GM21786 (cell line): ENCODE data around the gene MED12L.

ENCODE experiments used
- ATAC-seq: cut with Tn5 transposase; IDR thresholded peaks from one replicate; pipeline ENCODE4 v1.9.1; 2021; ENCODE audit not compliant: unreplicated experiment

The MED12L gene

DNA sequence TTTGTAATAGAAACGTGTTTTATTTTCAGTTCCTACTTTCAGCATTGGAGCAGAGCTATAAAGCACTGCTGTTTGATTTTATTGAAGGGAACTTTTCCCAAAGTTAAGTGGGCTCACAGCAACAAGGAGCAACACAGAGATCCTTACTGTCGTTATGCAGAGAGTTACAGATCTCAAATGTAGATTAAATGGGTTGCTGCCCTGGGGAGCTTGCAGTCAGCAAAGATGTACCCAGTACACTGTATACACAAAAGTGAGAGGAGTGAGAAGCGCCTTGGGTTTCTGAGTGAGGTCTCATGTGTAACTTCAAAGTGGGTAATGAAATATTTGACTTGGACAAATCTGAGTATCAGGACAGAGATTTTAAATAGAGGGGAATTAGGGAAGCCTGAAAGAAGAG lies 47.7 kb downstream of the MED12L start:
- no peak for ATAC-seq

DNA sequence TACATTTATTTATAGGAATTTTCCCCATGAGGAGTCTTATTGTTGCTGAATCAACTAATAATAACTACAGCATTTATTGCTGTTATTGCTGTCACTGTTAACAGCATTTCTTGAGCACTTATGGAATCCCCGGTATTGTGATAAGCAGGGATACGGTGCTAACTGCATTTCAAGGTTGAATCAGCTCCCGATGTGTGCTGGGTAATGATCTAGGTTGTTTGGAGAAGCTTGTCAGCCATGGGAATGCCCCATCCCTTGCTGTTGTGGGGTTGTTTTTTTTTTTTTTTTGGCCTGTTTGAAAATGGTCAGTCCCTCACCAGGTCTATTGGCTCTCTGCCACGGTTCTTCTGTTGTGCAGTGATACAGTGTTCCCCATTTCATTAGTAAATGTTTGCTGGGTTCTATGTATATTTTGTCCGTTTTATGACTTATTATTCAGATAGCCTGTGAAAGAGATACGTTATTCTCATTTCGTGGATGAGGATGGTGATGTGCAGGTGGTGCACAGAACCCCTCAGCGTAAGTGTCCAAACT lies 48.5 kb downstream of the MED12L start:
- no peak for ATAC-seq

DNA sequence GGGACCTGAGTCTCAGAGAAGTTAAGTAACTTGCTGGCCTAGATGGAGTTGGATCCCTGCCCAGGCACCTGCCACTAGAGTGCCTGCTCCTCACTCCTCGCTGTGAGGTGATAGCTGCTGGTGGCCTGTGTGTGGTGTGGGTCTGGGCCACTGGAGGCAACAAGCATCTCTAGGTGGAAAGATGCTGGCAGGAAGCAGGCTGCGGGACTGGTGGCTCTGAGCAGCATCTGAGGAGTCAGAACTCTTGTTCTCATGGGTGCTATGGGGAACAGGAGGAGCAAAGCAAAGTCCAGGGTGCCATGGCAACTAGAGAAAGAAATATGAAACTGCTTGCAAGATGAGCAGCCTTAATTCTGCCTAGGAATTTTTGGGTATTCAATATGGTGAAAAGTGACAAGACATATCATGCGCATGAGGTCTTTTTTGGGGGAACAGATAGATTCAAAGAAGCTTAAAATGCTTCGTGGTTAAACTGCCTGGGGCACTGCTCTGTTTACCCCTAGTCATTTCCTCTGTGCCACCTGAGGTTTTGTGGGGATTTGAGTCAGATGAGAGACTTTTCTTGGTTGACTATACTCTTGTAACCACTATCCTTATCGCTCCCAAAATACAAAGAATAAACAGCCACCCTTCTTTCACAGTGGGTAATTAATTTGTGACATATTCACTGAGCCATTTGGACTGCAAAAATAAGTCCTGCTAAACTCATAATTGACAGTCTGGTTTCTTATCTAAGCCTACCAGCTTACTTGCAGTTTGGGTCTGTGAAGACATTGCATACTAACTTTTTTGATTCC lies 50.3 kb downstream of the MED12L start:
- ATAC-seq, result peak; percentile 55

DNA sequence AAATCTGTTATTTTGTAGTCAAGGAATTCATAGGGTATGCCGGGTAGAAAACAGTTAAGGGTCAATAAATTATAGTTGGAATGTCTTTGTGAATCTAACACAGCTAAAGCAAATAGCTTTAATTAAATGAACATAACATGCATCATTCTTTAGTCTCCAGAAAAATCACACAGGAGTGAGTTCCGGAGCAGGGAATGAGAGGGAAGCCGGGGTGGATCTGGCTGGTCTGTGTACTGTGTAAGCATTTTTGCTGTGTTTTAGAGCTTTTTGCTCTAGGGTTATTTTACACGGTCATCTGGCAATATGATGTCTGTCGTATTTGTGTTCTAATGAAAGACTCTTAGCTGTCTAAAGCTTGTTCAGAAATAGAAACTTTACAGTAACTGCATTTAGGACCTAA lies 57.5 kb downstream of the MED12L start:
- ATAC-seq, result no peak

DNA sequence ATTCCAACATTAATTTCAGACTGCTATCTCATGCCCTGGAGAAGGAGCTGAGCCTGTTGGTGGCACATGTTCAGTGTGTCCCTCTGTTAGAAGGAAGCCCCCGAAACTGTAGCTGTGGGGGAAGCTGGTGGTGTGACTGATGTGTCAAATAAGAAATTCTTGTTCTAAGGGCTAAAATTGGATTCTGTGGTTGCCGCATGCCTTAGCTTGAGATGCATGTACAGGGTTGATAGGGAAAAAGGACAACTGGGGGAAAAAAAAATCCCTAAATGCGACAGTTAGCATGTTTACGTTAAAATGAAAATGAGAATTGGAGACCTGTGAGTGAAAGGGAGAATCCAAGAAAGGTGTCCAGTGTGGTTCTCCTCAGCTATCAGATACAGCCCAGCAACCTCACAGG lies 58.6 kb downstream of the MED12L start:
- ATAC-seq, result no peak

DNA sequence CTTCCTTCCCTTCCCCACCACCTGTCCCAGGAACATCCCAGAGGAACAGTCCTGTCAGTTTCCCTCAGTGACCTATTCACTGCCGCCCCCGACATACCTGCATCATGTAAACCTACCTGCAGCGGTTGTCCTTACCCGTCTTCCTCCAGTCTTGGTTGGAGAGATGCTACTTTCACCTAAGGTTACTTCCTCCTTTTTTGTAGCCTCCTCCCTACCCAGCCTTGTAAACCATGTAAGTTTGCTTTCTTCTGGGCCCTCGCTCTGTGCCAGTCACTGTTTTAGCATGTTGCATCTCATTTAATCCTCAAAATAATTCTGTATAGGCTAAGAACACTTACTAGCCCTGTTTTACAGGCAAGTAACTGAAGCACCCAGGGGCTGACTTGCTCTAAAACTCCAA lies 59.3 kb downstream of the MED12L start:
- no peak for ATAC-seq

DNA sequence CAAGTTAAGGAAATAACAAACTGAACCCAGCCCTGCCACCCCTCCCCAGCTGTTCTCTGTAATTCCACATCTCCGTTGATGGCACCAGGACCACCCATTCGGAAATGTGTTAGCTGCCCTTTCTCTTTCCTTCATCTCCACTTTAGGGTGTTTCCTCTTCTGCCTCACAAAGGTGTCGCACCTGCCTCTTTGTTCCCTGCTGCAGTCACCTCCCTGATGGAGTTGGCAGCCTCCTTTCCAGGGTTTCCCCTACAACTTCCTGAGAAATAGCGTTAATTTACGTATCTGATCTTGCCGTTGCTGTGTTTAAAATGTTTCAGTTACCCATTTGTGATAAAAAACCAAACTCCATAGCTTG lies 60.2 kb downstream of the MED12L start:
- no peak for ATAC-seq

DNA sequence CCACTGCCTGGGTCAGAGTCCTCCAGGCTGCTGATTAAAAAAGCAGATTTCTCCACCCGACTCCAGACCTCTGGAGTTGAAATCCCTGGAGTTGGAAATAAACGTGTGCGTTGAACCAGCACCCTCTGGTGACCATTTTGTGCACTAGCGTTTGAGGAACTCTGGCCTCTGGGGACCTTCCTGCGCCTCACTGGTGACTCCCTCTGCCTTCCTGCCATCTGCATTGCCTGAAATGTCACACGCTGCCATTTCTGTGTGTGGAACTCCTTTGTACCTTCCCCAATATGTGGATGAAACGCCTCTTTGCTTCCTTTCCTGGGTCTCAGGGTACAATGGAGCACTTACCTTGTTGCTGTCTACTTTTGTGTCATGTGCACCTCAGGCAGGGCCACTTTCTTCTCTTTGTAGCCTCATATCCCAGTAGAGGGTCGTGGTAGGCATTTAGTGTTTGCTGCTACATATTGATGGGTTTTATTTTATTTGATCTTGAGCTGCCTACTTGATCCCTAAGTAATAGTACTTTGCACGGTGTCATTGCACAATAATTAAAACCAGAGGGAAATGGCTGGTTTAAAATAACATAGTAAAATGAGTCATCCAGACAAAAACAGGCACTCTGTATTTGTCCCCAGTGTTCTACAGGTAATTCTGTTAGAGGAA lies 60.7 kb downstream of the MED12L start:
- ATAC-seq, result peak; percentile 91

DNA sequence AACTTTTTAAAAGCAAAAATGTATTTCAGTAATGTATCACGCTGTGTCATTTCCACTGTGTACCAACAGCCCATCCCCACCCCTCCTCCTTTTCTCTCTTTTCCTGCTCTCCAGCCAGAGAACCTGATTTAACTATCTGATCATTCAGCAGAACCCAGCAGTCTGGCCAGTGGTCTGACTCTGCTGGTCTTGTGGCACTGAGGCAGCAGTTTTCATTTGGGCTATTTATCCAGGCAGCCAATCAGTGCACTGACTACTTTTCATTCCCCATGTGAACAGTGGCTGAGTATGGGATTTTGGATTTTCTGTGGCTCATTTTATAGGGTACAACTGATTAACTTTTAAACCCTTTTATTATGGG lies 61.2 kb downstream of the MED12L start:
- ATAC-seq, result no peak

DNA sequence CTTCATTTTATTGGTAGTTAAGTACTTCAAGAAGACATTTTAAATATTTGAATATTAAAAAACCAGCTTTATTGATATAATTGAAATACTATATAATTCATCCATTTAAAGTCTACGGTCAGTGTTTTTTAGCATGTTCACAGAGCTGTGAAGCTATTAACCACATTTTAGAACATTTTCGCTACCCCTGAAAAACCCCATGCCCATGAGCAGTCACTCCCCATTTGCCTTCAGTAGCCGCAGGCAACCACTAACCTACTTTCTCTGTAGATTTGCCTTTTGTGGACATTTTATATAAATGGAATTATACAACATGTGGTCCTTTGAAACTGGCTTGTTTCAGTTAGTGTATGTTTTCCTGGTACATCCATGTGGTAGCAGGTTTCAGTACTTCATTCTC lies 61.8 kb downstream of the MED12L start:
- no peak for ATAC-seq

DNA sequence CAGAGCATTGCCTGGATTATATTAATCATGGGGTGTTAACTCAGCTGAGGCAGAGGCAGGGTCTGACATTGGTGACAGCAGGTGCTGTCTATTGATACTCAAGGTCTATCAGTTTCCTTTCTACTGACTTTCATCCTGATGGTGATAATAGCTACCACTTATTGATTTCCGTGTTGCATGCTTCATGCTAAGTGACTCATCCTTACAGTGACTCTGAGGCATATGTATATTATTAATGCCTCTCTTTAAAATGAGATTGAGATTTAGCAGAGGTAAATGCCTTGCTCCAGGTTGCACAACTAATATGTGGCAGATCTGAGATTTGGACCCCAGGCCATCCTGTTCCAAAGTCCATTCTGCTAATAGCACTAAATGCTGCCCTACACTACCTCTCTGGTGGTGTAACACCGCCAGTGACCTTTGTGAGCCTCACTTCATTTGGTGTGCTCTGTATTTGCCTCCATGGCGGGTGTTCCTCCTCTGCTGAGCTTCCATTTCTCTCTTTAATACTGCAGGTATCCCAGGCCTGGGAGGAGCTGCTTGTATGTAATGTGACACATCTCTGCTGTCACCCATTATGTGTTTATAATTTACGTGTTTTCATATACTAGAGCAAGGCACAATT lies 67.1 kb downstream of the MED12L start:
- no peak for ATAC-seq

DNA sequence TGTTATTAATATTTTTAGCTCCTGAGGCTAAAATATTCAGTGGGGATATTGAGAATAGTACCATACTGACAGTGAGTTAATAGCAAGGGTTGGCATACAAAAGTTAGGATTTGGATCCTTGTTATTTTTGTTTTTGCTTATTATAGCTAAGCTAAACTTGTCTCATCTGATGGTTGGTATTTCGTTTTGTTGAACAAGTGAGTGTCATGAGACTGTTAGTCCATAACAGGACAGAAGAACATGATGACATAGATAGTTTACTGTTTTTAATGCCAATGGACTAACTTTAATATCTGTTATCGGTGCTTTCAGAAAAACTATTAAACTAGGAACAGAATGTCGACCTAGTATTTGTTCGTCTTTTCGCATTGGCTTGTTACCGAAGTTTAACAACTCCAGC lies 69.1 kb downstream of the MED12L start:
- ATAC-seq, result no peak

DNA sequence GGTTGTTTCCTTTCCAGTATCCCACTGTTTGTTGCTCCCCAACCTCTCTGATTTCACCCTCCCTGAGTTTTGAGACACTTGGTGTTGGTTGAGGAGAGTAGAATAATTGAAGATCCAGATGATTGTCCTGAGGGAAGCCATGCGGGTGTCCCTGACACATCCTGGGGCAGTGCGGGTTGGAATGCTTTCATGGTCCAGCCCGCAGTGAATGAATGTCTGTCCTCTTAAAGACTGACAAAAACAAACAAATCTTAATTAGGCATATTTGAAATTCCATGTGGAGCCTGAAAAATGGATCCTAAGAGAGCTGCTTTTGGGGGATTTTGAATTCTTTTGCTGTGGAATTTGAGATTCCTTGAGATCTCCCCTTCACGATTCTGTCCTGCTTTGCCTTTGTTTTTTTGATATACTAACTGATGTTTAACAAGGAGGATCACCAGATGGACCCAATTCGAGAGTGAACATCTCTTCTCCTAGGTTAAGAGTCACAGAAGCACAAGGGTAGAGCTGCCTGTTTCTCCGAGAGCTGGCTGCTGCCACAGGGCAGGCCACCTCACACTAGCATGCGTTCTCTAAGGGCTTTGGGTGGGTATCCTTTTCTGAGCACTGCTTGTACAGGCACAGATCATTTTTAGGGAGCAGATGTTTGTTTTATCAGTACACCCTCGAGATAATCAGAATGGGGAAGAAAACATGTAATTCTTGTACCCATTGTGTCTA lies 70.1 kb downstream of the MED12L start:
- ATAC-seq, result no peak

DNA sequence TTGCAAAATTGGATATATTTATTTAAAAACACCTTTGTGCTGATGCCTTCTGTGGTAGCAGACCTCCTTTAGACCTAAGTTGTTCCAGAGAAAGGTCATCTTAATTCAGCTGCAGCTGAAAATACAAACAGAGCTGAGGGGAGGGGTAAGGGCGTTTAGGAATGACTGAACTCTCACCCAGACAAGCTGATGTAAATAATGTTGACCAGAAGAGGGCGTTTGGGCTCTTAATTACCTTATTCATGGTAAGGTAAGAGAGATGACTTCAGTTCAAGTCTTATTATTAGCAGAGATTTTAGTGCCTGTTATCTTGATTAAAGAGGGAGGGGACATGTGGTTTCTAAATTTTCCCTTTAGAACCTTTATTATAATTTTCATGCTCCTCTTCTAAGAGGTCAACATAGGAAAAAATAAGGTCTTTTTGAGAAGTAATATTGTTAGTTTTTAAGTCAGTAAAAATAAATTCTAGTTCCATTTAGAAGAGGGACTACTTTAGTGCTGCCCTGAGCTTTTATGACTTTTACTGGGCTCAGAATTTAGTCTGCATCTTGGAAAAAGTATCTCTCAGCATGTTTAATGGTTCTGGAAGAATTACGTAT lies 71.3 kb downstream of the MED12L start:
- ATAC-seq, result peak; percentile 85

DNA sequence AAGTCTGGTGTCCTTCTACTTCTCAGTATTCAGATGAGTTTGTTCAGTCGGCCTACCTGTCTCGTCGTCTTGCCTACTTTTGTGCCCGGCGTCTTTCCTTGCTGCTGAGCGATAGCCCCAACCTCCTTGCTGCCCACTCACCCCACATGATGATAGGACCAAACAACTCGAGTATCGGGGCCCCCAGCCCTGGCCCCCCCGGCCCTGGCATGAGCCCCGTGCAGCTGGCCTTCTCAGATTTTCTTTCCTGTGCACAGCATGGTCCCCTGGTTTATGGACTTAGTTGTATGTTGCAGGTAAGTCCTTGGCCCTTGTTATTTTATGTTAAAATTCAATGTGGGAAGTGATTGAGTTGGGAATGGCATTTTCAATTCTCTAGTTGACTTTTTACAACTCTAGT lies 74.3 kb downstream of the MED12L start:
- no peak for ATAC-seq

DNA sequence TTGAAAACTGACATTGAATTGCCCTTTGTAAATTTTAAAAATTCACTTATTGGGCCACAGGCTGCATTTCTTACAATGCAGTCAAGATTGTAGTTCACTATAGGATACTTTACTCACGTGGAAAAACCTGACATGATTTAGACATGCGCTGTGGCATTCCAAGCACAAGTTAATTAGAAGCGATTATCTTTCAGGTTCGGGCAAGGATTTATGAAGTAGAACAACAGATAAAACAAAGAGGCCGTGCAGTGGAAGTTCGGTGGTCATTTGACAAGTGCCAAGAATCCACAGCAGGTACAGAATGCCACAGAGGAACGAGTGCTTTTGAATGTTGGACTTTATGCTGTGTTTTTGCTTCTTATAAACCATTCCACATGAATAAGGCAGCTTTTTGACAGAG lies 79.8 kb downstream of the MED12L start:
- ATAC-seq, result no peak

DNA sequence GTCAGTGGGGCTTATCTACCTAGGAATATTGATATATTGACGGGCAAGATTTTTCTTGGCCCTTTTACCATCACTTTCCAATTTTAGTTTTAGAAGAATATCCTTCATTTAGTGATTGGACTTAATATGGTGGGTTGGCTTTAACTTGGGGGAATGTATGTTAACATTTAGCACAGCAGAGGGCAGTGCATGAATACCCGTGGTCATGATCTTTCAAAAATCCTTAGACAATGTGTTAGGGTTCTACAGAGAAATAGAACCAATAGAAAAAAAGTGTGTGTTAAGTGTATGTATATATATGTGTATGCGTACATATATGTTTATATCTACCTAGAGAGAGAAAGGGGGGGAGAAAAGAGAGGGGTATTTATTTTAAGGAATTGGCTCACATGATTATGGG lies 80.7 kb downstream of the MED12L start:
- no peak for ATAC-seq

DNA sequence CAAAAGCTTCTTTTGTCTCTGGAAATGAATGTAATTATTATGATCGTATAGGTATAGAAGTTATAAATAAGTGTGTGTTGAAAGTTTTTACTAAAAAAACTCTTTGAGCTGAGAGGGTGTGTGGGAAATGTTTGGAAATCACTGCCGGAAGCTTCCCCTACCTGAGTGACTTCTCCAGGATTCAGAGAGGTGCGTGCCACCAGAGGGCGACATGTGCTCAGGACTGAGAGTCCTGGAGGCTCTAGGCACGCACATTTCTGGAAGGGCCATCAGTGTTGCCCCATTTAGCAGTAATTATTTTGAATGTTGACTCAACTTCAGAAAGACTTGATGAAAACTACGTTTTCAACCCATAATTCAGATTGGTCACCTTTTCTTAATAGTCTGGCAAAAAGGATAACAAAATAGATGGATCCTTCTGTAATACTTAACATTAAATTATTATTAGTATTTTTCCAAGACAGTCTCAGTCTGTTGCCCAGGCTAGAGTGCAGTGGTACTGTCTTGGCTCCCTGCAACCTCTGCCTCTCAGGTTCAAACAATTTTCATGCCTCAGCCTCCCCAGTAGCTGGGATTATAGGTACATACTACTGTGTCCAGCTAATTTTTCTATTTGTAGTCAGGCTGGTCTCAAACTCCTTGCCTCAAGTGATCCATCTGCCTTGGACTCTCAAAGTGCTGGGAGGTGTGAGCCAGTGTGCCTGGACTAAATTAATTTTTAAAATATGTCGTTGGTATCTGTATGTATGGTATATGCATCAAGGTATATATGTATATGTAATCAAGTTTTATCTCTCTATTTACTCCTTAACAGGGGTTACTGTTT lies 83.0 kb downstream of the MED12L start:
- peak; percentile 48 for ATAC-seq

DNA sequence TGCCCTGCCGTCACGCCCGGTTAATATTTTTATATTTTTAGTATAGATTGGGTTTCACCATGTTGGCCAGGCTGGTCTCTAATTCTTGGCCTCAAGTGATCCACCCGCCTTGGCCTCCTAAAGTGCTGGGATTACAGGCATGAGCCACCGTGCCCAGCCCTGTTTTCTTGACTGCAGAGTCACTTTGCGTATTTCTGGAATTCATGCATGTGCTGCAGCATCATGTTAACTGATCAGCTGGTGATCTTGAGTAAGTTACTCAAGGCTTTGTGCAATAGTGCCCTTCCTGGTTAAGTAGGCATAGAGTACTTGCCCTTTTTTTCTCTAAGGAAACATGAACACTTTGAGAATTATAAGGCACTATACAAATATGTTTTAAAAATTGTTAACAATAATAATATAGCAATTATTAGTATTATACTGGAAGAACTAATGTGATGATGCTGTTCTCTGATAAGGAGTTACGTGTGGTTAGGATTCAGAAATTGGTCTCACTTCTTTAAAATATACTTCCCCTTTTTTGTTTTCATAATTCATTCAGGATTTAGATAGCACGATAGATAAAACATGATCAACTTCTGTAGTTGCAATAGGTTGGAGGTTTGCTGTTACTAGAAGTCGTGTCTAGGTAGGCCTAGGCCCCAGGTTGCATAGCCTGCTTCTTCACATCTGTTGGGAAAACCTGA lies 83.9 kb downstream of the MED12L start:
- peak; percentile 33 for ATAC-seq
